Trophoblast cell (in vitro differentiated cells and primary cell): Measurements from ENCODE around the gene NPAS4.
A peak's percentile ranks its signal among the peaks of the same experiment; 100 is the strongest.

Experiments
- DNase-seq, 2 donors: peaks; one replicate each; pipeline ENCODE4 v3.0.0-alpha.2; 2016
- H2AFZ ChIP-seq: 2 replicates; pipeline ENCODE4 v1.6.1; 2013; ENCODE audit warnings: low read length, moderate library complexity, mild to moderate bottlenecking; ENCODE audit not compliant: insufficient read depth, poor library complexity
- H2AK5ac ChIP-seq: 2 replicates; pipeline ENCODE4 v1.6.1; 2013; ENCODE audit warnings: mild to moderate bottlenecking, low read length
- H2BK120ac ChIP-seq: 2 replicates; pipeline ENCODE4 v1.6.1; 2013; ENCODE audit warnings: low read length, mild to moderate bottlenecking, moderate library complexity; ENCODE audit not compliant: insufficient read depth, poor library complexity
- H2BK12ac ChIP-seq: 2 replicates; pipeline ENCODE4 v1.6.1; 2013; ENCODE audit warnings: mild to moderate bottlenecking, low read length, moderate library complexity
- H2BK5ac ChIP-seq: 2 replicates; pipeline ENCODE4 v1.6.1; 2013; ENCODE audit warnings: low read length, low read depth, moderate library complexity, mild to moderate bottlenecking; ENCODE audit not compliant: poor library complexity
- H3K14ac ChIP-seq: 2 replicates; pipeline ENCODE4 v1.6.1; 2013; ENCODE audit warnings: mild to moderate bottlenecking, low read length
- H3K18ac ChIP-seq: 2 replicates; pipeline ENCODE4 v1.6.1; 2013; ENCODE audit warnings: mild to moderate bottlenecking, low read length
- H3K23ac ChIP-seq: 2 replicates; pipeline ENCODE4 v1.6.1; 2013; ENCODE audit warnings: low read length
- H3K27ac ChIP-seq: 2 replicates; pipeline ENCODE4 v1.5.1; 2013; ENCODE audit warnings: low read depth, mild to moderate bottlenecking, inconsistent platforms, low read length, moderate library complexity
- H3K27me3 ChIP-seq: 2 replicates; pipeline ENCODE4 v1.6.1; 2013; ENCODE audit warnings: inconsistent platforms, mild to moderate bottlenecking, low read length, moderate library complexity; ENCODE audit not compliant: insufficient read depth
- H3K36me3 ChIP-seq, 2 experiments: 1 replicate in 1 of 2; 2 replicates in 1 of 2; pipeline ENCODE4 v1.6.1; 2013; ENCODE audit warnings: low read length in 2 of 2, mild to moderate bottlenecking in 2 of 2, moderate library complexity in 1 of 2; ENCODE audit not compliant: insufficient read depth in 2 of 2, control insufficient read depth in 1 of 2
- H3K4ac ChIP-seq: 2 replicates; pipeline ENCODE4 v1.6.1; 2013; ENCODE audit warnings: low read depth, mild to moderate bottlenecking, low read length, moderate library complexity
- H3K4me1 ChIP-seq, 2 experiments: 1 replicate in 1 of 2; 2 replicates in 1 of 2; pipeline ENCODE4 v1.6.1; 2013; ENCODE audit warnings: low read length in 2 of 2, mild to moderate bottlenecking in 2 of 2, moderate library complexity in 1 of 2; ENCODE audit not compliant: insufficient read depth in 2 of 2, control insufficient read depth in 1 of 2
- H3K4me2 ChIP-seq: 2 replicates; pipeline ENCODE4 v1.6.1; 2013; ENCODE audit warnings: inconsistent platforms, mild to moderate bottlenecking, low read length, moderate library complexity
- H3K4me3 ChIP-seq: 2 replicates; pipeline ENCODE4 v1.5.1; 2013; ENCODE audit warnings: mild to moderate bottlenecking, low read depth, low read length, inconsistent platforms
- H3K79me1 ChIP-seq: one replicate; pipeline ENCODE4 v1.6.1; 2013; ENCODE audit warnings: low read length
- H3K79me2 ChIP-seq: 2 replicates; pipeline ENCODE4 v1.6.1; 2013; ENCODE audit warnings: low read length, mild to moderate bottlenecking; ENCODE audit not compliant: control insufficient read depth, insufficient read depth, poor library complexity
- H3K9ac ChIP-seq: 2 replicates; pipeline ENCODE4 v1.6.1; 2013; ENCODE audit warnings: mild to moderate bottlenecking, low read length
- H3K9me3 ChIP-seq: 2 replicates; pipeline ENCODE4 v1.6.1; 2013; ENCODE audit warnings: low read depth, mild to moderate bottlenecking, control low read depth, inconsistent platforms, low read length; ENCODE audit not compliant: insufficient read depth
- H4K12ac ChIP-seq: 2 replicates; pipeline ENCODE4 v1.6.1; 2013; ENCODE audit warnings: low read depth, mild to moderate bottlenecking, low read length, moderate library complexity
- H4K8ac ChIP-seq: 2 replicates; pipeline ENCODE4 v1.6.1; 2013; ENCODE audit warnings: low read depth, mild to moderate bottlenecking, low read length, moderate library complexity
- H4K91ac ChIP-seq: one replicate; pipeline ENCODE4 v1.6.1; 2013; ENCODE audit warnings: low read depth, mild to moderate bottlenecking, low read length, moderate library complexity
- WGBS: extraction: QIAGEN DNeasy Blood & Tissue Kit; methylation state at CpG from one replicate; pipeline ENCODE4 v1.1.7; 2013; ENCODE audit warnings: missing lambda C conversion rate; ENCODE audit not compliant: insufficient read length, insufficient coverage; ENCODE audit errors: extremely low coverage; 5-methylcytosine and 5-hydroxymethylcytosine counted together

NPAS4 gene

DNA sequence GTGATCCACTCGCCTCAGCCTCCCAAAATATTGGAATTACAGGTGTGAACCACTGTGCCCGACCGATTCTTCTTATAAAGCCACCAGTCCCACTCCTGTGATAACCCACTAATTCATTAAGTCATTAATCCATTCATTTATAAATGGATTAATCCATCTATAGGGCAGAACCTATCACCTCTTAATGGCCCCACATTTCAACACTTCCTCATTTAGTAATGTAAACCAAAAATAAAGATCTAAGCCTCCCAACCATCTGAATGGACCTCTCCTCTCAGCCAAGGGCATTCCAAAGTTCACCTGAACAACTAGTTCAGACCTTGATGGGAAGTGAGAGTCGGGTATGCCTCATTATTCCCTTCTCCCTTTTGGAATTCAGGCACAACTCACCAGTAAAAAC, 27.7 kb downstream of the NPAS4 start:
- H2AFZ ChIP-seq: no peak overlapping the region
- H3K18ac ChIP-seq: no peak overlapping the region
- H2BK5ac ChIP-seq: no peak overlapping the region
- no peak overlapping the region for H4K12ac ChIP-seq
- no peak overlapping the region for H3K14ac ChIP-seq
- H3K4me3 ChIP-seq: no peak overlapping the region
- H4K91ac ChIP-seq: no peak overlapping the region
- H3K27me3 ChIP-seq: no peaks in the 10 kb centered on the region
- H2BK12ac ChIP-seq: no peak overlapping the region
- H2BK120ac ChIP-seq: no peak overlapping the region
- no peaks in the 10 kb centered on the region for H3K79me2 ChIP-seq
- H3K9ac ChIP-seq: no peak overlapping the region
- H3K23ac ChIP-seq: no peak overlapping the region
- DNase-seq: no peak
- H3K27ac ChIP-seq: no peak overlapping the region
- H3K4ac ChIP-seq: no peak overlapping the region
- no peaks in the 10 kb centered on the region for H3K79me1 ChIP-seq
- H3K36me3 ChIP-seq: no peaks in the 10 kb centered on the region
- H2AK5ac ChIP-seq: no peak overlapping the region
- H3K4me2 ChIP-seq: no peak overlapping the region
- H4K8ac ChIP-seq: no peak overlapping the region
- peaks cover 0 to 2% of the 10 kb centered on the region in 2 experiments for H3K4me1 ChIP-seq
- H3K9me3 ChIP-seq: peaks cover under 1% of the 10 kb centered on the region
- WGBS: no CpG with 5 or more reads among the region's 4 CpGs

DNA sequence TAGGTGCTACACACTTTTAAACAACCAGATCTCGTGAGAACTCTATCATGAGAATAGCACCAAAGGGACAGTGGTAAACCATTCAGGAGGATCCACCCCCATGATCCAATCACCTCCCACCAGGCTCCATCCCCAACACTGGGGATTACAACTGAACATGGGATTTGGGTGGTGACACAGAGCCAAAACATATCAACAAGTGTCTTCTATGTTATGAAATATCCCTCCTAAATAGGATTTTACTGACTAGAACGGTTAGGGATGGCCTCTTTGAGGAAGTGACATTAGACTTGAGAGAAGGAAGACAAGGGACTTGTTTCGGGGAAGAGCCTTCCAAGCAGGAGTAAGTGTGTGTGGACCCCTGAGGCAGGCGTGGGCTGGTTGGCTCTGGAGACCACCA, 29.7 kb downstream of the NPAS4 start:
- H3K27ac ChIP-seq: no peak overlapping the region
- no peak overlapping the region for H3K4me3 ChIP-seq
- DNase-seq: no peak
- H4K91ac ChIP-seq: no peak overlapping the region
- H2AFZ ChIP-seq: no peak overlapping the region
- H3K36me3 ChIP-seq: no peaks in the 10 kb centered on the region
- no CpG with 5 or more reads among the region's 4 CpGs for WGBS
- no peak overlapping the region for H2AK5ac ChIP-seq
- H3K4me1 ChIP-seq: peaks cover 2 to 6% of the 10 kb centered on the region in 2 experiments
- H2BK12ac ChIP-seq: no peak overlapping the region
- no peak overlapping the region for H4K8ac ChIP-seq
- H3K9ac ChIP-seq: no peak overlapping the region
- H3K23ac ChIP-seq: no peak overlapping the region
- no peaks in the 10 kb centered on the region for H3K9me3 ChIP-seq
- no peak overlapping the region for H3K4ac ChIP-seq
- H3K79me2 ChIP-seq: no peaks in the 10 kb centered on the region
- H3K14ac ChIP-seq: no peak overlapping the region
- no peaks in the 10 kb centered on the region for H3K27me3 ChIP-seq
- H2BK5ac ChIP-seq: no peak overlapping the region
- H3K18ac ChIP-seq: no peak overlapping the region
- H3K79me1 ChIP-seq: no peaks in the 10 kb centered on the region
- no peak overlapping the region for H3K4me2 ChIP-seq
- no peak overlapping the region for H2BK120ac ChIP-seq
- H4K12ac ChIP-seq: no peak overlapping the region

- H4K12ac ChIP-seq: no peak overlapping the region
- H3K9me3 ChIP-seq: no peaks in the 10 kb centered on the region
- no peak overlapping the region for H2AK5ac ChIP-seq
- no peaks in the 10 kb centered on the region for H3K79me2 ChIP-seq
- no peak overlapping the region for H3K4ac ChIP-seq
- no peaks in the 10 kb centered on the region for H3K27me3 ChIP-seq
- H2AFZ ChIP-seq: no peak overlapping the region
- no peak overlapping the region for H2BK5ac ChIP-seq
- no peak overlapping the region for H3K14ac ChIP-seq
- no peaks in the 10 kb centered on the region for H3K36me3 ChIP-seq
- H3K4me1 ChIP-seq: peaks cover 2 to 6% of the 10 kb centered on the region in 2 experiments
- WGBS: no CpG with 5 or more reads among the region's 4 CpGs
- H3K23ac ChIP-seq: no peak overlapping the region
- no peak overlapping the region for H2BK120ac ChIP-seq
- H3K27ac ChIP-seq: no peak overlapping the region
- DNase-seq: no peak
- H4K8ac ChIP-seq: no peak overlapping the region
- no peak overlapping the region for H2BK12ac ChIP-seq
- H3K4me2 ChIP-seq: no peak overlapping the region
- H4K91ac ChIP-seq: no peak overlapping the region
- H3K9ac ChIP-seq: no peak overlapping the region
- no peaks in the 10 kb centered on the region for H3K79me1 ChIP-seq
- no peak overlapping the region for H3K18ac ChIP-seq
- H3K4me3 ChIP-seq: no peak overlapping the region
These were observed 30.8 kb downstream of the NPAS4 start for GRCh38 chr11:66451663-66452062.

- WGBS: no CpG with 5 or more reads among the region's 6 CpGs
These were observed 33.4 kb downstream of the NPAS4 start for GRCh38 chr11:66454247-66454646.

More at GRCh38 chr11:66454247-66454646, 33.4 kb downstream of the NPAS4 start:
- Histone ChIP-seq H3K9me3 (no peaks in the 10 kb centered on the region), H2BK12ac (no peak overlapping the region), H2AK5ac (no peak overlapping the region), H2AFZ (no peak overlapping the region), H3K23ac (no peak overlapping the region), H4K12ac (no peak overlapping the region), H3K9ac (no peak overlapping the region), H3K14ac (no peak overlapping the region), H3K18ac (no peak overlapping the region), H3K79me2 (no peaks in the 10 kb centered on the region), H4K8ac (no peak overlapping the region), H4K91ac (no peak overlapping the region), H2BK5ac (no peak overlapping the region), H3K27me3 (no peaks in the 10 kb centered on the region), H3K36me3 (no peaks in the 10 kb centered on the region), H3K79me1 (no peaks in the 10 kb centered on the region), H3K4me3 (no peak overlapping the region), H3K4me1 (peaks cover 4 to 5% of the 10 kb centered on the region in 2 experiments), H3K4ac (no peak overlapping the region), H2BK120ac (no peak overlapping the region), H3K27ac (no peak overlapping the region), H3K4me2 (no peak overlapping the region)
- peak; percentile 71 to 90 for DNase-seq
